ENCODE results near the gene ATF6.
"Not testable (repeated sequence)": the region's sequence is repeated elsewhere in the genome, so short reads cannot be mapped to it uniquely, and the experiment has no call there.

The ATF6 gene

DNA sequence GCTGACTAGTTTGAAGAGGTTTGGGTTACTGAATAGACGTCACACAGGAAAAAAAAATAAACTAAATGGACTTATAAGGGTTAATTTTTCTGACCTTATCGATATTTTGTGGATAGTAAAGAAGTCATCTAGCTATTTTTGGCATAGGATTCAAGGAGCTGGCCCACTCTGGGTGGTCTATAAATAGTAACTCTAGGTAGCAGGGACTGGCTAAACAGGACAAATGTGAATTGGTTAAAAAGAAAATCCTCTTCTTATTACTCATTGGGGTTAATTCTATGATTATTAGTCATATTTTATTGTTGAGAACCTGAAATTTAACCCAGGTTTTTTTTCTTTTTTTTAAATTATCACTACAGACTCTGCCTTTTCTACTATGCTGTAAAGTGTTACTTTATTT is 61.7 kb downstream of the ATF6 start:
- DNase-seq (ENCODE audit: low read depth in 1 of 2, low spot score in 1 of 2), result no peak

DNA sequence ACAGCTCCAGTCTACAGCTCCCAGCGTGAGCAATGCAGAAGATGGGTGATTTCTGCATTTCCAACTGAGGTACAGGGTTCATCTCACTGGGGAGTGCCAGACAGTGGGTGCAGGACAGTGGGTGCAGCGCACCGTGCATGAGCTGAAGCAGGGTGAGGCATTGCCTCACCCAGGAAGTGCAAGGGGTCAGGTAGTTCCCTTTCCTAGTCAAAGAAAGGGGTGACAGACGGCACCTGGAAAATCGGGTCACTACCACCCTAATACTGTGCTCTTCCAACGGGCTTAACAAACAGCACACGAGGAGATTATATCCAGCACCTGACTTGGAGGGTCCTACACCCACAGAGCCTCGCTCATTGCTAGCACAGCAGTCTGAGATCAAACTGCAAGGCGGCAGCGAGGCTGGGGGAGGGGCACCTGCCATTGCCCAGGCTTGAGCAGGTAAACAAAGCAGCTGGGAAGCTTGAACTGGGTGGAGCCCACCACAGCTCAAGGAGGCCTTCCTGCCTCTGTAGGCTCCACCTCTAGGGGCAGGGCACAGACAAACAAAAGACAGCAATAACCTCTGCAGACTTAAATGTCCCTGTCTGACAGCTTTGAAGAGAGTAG is 66.3 kb downstream of the ATF6 start:
- not testable (repeated sequence) for DNase-seq (ENCODE audit: low read depth in 1 of 2, low spot score in 1 of 2)

DNA sequence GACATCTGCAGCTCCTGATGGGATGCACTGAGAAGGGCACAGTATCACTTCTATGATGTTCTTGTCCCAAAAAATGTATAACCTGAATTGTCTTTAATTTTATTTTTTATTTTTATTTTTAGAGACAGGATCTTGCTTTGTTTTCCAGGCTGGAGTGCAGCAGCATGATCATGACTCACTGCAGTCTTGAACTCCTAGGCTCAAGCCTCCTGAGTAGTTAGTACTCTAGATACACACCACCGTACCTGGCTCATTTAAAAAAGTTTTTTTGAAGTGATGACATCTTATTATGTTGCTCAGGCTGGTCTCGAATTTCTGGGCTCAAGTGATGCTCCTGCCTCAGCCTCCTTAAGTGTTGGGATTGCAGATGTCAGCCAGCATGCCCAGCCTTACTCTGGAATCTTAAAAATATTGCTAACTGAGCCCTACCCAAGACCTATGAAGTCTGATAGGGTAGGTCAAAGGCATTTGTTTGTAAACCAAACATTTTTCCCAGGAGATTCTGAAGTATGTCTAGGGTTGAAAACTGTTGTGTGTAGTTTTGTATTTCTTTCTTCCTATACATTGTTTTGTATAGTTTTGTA is 68.9 kb downstream of the ATF6 start:
- no peak for DNase-seq (ENCODE audit: low read depth in 1 of 2, low spot score in 1 of 2)

DNA sequence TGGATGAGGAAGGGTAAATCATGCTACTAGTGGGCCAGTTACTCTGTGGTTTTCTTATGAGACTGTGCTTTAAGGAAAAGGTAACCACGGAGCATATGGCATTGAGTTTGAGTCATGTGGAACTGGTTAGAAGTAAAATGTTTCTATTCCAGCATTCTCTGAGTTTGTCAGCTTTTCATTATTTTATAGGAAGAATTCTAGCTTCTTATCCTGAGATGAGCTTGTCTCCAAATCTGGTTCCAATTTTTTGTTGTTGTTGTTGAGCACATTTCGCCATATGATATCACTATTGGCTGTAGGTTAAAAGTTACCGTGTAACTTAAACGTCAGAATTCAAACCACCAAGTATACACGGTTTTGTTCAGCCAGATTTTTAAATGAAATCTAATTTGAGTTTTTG is 69.9 kb downstream of the ATF6 start:
- DNase-seq (ENCODE audit: low read depth in 1 of 2, low spot score in 1 of 2), result no peak

DNA sequence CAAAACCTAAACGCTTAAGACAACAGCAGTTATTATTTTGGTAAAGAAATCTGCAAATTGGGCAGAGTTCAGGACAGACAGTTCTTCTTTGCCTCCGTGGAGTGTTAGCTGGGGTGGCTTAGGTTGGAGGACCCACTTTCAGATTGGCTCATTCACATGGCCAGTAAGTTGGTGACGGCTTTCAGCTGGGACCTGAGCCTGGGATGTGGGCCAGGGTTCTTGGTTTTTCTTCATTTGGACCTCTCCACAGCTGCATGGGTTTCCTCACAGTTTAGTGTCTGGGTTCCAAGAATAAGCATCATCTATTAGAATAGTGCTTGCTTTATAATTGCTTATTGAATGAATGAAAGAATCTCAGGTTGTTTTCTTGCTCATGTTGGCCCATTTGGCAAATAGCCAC is 72.2 kb downstream of the ATF6 start:
- DNase-seq (ENCODE audit: low read depth in 1 of 2, low spot score in 1 of 2), result no peak

DNA sequence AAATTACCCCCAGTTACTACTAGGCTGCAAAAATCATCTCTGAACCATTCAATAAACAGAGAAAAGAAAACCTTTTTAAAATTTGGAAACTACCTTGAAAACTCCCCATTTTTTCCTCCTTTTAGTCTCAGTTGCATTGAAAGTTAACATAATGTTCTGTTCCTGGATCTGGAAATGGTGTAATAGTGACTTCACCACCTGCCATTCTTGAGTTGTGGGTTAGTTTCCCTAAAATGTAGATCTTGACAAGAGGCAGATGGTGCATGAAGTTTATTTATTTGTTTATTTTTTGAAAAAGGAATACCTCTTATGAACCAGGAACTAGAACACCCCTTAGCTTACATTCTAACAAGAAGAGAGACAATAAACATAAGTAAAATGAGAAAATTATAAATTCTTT is 72.8 kb downstream of the ATF6 start:
- no peak for DNase-seq (ENCODE audit: low read depth in 1 of 2, low spot score in 1 of 2)

DNA sequence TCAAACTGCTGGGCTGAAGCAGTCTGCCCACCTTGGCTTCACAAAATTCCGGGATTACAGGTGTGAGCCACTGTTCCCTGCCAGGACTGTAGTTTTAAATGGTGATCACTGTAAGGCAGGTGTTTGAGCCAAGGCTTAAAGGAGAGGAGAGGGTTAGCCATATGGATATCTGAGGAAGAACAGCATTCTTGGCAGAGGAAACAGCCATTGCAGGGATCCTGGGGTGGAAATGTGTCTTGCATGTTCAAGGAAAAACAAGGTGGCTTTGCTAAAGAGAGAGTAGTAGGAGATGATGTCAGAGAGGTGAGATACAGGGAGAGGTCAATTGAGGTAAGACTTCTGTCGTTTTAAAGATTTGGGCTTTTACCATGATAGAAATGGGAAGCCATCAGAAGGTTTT is 73.5 kb downstream of the ATF6 start:
- DNase-seq (ENCODE audit: low read depth in 1 of 2, low spot score in 1 of 2), result no peak

DNA sequence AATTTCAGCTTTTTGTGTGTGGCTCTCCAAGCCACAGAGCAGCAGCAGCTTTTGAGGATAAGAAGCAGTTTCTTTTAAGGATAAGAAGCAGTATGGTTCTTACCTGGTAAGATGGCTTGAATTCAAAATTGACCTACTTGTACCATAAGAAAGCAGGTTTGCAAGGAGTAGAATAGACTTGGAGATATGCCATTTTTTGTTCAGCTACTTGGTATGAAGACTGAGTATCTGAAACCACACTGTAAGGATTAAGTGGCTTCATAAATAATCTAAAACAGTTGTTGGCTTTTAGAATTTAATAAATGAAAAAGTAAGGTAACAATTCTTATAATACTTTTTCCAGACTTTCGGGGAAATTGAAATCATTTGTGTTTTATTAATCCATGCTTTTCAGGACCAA is 74.2 kb downstream of the ATF6 start:
- no peak for DNase-seq (ENCODE audit: low read depth in 1 of 2, low spot score in 1 of 2)

DNA sequence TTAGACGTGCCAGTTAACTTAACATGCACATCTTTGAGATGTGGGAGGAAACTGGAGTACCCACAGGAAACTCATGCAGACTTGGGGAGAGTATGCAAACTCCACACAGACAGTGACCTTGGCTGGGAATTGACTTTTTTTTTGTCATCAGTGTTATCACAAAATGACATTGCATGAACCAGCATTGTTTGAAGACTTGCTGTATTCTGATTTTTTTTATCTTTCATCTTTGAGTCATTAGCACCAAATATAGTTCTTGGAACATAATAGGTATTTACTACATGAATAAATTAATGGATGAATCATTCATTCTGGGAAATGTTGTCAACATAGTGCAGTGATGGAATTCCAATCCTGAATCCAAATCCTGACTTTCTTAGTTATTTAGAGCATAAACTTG is 77.0 kb downstream of the ATF6 start:
- no peak for DNase-seq (ENCODE audit: low read depth in 1 of 2, low spot score in 1 of 2)

DNA sequence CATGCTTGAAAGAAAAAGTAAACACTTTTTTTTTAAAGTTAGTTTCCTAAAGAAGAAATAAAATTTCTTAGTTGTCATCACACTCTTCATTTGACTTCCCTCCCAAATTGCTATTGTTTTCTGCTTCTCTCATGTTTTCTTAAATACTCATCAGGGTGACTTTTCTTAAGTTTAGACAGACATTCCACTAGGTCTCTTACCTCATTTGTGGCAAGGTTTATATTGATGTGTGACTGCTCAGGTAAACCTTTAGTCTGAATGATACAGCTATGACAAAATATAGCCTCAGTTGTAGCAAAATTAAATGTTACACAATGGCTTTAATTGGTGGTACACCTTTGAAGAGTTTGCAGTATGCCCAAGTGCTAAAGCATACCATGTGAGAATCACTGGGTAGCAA is 78.6 kb downstream of the ATF6 start:
- no peak for DNase-seq (ENCODE audit: low read depth in 1 of 2, low spot score in 1 of 2)

DNA sequence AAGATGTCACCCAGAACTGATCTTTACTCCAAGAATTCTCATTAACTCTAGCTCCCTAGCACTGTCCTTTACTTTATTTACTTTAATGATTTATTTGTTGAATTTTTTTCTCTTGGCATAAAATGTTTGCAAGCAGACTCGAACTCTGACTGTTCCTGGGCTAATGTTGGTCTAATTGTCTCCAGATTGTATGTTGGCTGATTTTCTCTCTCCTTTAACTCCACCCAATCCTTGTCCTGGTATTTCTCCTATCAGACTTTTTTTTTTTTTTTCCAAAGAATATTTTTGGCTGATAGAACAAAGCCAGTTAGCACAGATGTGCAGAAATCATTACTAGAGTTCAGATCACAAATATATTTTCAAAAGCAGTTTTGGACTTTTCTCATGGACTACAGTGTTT is 82.6 kb downstream of the ATF6 start:
- DNase-seq (ENCODE audit: low read depth in 1 of 2, low spot score in 1 of 2), result no peak

DNA sequence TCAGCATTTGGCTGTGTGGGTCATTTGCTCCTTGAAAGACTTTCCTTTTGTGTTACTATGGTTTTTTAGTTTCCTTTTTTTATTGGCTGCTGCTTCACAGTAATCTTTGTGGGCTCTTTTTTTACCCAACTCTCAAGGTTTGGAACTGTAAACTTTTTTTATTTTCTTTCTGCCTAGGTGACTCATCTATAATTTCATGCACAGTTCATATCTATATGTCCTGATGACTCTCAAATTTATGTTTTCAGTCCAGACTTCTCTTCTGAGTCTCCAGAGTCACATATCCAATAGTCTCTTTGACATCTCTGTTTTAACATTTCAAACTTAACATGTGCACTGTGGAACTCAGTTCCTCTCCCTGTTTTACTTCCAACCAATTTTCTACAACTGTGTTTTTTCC is 83.4 kb downstream of the ATF6 start:
- no peak for DNase-seq (ENCODE audit: low read depth in 1 of 2, low spot score in 1 of 2)

DNA sequence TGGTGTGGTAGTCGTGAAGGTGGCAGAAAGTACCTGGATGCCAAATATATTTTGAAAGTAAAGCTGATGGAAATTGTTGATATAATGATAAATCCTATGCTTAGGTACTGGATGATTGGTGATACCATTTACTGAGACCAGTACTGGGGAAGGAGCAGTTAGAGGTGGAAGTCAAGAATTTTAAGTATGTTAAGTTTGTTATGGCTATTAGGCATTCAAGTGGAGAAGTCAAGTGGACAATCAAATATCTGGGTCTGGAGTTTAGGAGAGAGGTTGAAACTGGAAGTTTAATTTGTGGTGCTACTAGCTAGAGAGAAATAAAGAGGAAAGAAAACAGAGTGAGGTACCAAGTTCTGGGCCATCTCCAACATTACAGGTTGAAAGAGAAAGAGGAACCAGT is 89.1 kb downstream of the ATF6 start:
- no peak for DNase-seq (ENCODE audit: low read depth in 1 of 2, low spot score in 1 of 2)

DNA sequence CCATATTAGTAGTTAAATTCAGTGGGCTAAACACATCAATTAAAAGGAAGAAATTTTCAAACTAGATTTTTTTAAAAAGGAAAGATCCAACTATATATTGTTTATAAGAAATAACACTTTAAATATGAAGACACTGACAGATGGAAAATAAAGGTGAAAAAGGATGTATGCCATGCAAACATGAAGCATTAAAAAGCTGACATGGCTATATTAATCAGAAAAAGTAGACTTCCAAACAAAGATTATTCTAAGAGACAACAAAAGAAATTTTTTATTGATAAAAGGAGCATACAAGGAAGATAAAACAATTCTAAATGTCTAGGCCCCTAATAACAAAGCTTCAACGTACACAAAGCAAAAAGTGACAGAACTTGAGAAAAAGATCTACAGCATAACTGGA is 92.2 kb downstream of the ATF6 start:
- no peak for DNase-seq (ENCODE audit: low read depth in 1 of 2, low spot score in 1 of 2)

DNA sequence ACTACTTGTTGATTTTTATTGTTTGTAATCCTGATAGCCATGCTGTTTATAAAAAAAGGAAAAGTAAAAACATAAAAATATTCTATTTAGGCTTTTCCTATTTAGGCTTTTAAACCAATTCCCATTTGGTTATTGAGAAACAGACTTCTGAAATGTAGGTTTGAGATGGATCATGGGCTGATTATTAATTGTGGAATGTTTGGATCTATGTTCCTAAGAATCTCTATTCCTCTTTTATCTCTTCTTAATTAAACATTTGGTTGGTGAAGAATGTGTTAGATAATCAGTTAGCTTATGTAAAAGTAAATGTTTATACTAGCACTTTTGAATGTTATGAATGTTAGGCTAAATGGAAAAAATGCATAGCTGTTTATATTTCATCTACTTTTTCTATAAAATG is 97.4 kb downstream of the ATF6 start:
- no peak for DNase-seq (ENCODE audit: low read depth in 1 of 2, low spot score in 1 of 2)

DNA sequence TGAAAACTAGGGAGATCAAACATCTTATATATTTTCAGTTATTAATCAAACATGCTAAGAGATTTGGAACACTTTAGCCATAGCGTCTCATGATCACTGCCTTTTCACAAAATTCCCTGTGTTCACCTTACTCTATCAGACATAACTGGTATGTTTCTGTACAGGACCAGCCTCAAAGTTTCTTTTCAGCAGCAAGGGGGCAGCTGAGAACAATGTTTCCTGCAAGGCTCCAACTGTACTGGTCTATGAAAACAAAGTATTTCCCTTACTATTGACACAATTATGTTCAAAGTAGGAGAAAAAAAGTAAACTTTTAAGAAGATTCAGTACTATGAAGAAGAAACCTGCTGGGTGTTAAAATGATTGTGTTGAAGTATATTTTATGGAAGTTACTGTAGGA is 98.5 kb downstream of the ATF6 start:
- no peak for DNase-seq (ENCODE audit: low read depth in 1 of 2, low spot score in 1 of 2)

DNA sequence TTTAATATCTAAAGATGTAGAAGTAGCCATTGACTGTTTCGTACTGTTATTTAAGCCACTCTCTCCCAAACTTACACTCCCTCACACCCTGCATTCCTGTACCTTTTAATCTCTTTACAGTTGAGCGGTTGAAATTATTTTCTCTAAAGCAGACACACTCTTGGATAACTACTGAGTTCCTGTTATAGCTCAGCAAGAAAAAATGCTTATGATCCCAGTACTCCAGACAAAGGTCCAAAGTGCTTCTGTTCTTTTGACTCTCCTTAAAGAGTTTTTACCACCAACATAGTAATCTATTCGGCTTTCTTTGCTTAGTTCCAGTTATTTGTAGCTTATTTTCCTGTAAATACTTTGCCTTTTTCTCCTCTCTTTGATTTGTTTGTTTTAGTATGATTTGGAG is 100.1 kb downstream of the ATF6 start:
- DNase-seq (ENCODE audit: low read depth in 1 of 2, low spot score in 1 of 2), result no peak

DNA sequence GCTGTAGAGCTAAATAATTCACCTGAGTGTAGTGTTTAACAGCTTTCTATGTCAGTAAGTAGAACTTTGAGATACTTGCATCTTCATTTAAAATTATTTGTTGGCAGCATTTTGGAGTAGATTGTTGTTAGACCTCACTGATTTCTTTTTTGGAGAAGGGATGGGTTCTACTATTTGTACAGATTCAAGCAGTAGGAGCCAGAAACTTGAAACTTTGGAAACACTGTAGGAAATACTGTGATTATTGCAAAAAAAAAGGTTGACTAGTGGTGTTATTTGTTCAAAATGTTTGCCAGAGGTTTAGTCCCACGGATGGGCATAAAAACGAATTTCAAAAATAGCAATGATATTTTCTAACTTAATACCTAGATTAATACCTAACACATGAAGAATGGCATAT is 102.7 kb downstream of the ATF6 start:
- no peak for DNase-seq (ENCODE audit: low read depth in 1 of 2, low spot score in 1 of 2)

DNA sequence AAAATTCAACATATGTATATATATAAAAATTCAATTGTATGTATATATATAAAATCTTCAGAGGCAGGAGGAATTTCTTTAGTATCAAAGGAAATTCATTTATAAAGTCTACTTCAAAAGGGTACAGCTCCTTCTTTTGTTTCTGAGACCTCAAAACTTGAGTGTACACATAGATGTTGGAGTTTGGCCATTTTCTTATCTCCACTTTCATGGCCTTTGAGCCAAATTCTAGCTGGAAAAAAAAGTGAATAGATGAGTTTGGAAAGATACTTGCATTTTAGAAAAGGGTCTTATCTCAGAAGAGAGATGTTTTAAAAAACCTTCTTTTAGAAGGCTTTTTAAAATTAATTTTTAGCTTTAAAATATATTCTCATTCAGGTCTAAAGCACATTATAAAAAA is 103.2 kb downstream of the ATF6 start:
- DNase-seq (ENCODE audit: low read depth in 1 of 2, low spot score in 1 of 2), result no peak

DNA sequence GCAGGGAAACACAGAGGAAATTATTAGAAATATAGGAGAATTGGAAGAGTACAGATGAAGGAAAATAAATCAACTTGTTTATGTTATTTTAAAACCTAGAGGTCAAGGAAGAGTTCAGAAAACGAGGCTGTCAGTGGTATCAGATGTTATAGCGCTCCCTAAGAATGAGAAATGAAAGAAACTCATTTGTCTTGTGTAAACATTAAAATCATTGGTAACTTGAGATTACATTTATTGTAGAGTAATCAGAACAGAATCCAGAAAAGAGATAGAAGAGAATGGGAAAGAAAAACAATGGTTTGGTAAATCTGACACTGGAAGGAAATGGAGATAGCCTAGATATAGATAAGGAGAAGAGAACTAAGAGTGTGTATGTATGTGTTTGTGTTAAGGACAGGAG is 106.4 kb downstream of the ATF6 start:
- no peak for DNase-seq (ENCODE audit: low read depth in 1 of 2, low spot score in 1 of 2)

DNA sequence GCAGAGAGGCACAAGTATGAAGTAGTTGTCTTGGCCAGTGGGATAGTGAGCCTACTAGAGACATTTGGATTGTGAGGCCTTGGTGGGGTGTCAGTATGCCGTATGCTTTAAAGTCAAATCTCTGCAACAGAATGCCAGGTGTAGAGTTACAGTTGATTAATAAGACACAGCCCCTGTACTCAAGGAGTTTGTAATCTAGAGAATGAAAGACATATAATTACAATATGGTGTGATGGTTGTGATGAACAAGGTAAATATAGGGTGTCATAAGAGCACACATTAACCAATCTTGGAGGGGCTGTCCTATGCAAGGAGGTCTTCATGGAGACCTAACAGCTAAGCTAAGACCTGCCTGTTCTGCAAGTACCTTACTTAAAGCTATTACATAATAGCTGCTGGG is 113.1 kb downstream of the ATF6 start:
- no peak for DNase-seq (ENCODE audit: low read depth in 1 of 2, low spot score in 1 of 2)

DNA sequence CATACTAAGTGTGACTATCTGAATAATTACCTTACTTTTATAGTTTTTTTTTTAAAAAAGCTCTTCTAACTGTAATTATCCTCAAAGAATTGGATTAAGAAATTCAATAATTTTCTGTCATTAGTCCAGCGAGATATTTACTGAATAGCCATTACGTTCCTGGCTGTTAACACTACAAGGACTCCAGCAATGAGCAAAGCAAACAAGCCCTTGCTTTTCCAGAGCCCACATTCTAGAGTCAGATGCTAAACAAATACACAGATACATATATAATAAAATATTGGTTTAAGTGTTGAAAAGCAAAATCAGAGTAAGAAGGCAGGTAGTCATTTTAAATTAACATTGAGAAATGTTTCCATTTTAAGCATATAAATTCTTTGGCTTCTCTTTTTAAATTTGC is 118.4 kb downstream of the ATF6 start:
- DNase-seq (ENCODE audit: low read depth in 1 of 2, low spot score in 1 of 2), result no peak

DNA sequence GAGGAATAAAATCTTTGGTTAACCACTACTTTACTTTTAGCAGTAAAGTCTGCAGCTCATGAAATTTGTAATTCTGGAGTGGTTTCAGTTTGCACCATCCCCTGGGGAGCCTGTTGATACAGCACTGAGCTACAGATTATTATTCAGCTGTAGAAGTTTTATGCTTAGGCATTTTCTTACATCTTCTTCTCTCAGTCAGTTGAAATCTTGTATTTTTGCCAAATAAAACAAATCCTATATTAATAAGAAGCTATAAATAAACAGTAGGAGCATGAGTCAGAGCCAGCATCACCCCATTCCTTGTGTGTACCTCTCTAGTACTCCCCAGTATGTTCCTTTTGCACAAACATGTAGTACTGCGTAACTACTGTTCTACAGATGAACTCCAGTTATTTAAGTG is 118.9 kb downstream of the ATF6 start:
- DNase-seq (ENCODE audit: low read depth in 1 of 2, low spot score in 1 of 2), result no peak

DNA sequence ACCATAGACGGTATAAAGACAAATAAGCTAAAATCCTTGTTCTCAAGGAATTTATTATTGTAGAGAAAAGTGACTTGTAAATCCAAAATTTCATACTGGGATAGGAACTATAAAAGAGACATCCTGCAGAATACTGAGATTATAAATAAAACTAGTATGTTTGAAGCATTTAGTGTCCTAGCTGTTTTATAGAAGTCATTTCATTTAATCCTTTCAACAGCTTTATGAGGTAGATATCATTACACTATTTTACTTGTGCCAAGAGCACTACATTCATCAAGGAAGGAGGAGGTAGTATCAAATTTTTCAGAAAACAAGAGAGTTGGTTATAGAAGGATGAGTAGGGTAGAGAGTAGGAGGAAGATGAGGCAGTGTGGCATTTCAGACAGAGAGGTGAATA is 119.6 kb downstream of the ATF6 start:
- no peak for DNase-seq (ENCODE audit: low read depth in 1 of 2, low spot score in 1 of 2)

All from stimulated activated CD4-positive, alpha-beta T cell treated with anti-CD3 and anti-CD28 coated beads, Interleukin-15, amount 100 ng/mL, for 1 hour (primary cell).